Measurements from ENCODE around the gene OSGIN1.

The OSGIN1 gene

DNA sequence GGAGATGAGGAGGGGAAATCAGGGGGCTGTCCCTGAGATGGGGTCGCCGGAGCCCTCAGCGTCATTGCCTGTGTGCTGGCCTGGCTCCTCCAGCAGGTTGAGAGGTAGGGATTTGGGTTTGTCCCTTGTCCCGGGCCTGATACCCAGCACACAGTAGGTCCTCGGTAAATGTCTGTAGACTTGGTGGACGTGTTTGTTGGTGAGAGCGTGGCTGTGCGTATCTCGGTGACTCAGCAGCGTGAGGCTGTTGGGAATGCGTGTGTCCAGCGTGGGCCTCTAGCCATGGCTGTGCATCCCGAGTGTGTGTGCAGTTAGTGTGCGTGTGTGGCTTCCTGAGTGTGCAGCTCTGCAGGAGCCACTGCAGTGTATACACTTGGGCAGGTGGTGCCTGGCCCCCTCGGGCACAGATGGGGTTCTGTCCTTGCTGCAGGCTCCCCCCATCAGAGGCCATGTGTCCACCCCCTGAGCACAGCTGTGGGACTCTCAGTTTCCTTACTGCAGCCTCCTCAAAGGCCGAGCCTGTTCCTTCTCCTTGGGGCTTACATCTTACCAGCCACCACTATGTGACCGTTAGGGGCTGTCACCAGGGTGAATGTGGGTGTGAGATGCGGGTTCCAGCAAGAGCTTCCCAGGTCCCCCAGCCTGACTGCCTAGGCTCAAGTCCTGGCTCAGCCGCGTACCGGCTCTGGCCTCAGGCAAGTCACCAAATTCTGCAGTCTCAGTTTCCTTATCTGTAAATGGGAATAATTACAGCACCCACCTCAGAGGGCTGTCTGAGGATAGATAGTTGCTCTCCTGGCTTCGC is 20.7 kb downstream of the OSGIN1 start:
- Histone ChIP-seq H3K36me3 (ENCODE audit: control insufficient read depth, low read length) (no peaks in the 10 kb centered on the region), H3K79me2 (ENCODE audit: control insufficient read depth, low read length) (no peaks in the 10 kb centered on the region), H3K27ac (ENCODE audit: low read depth, low read length) (no peak overlapping the region), H3K9me3 (ENCODE audit: control insufficient read depth, insufficient read depth, low read length) (no peaks in the 10 kb centered on the region), H3K27me3 (ENCODE audit: control insufficient read depth, low read length) (no peaks in the 10 kb centered on the region), H3K4me3 (ENCODE audit: low read length) (no peak overlapping the region), H3K4me1 (ENCODE audit: control insufficient read depth, low read length) (no peaks in the 10 kb centered on the region), H3F3A (ENCODE audit: control insufficient read depth, insufficient read depth) (no peaks in the 10 kb centered on the region), H4K20me1 (ENCODE audit: control insufficient read depth, insufficient read depth, low read depth, low read length) (no peaks in the 10 kb centered on the region), H3K4me2 (ENCODE audit: low read length) (no peak overlapping the region), H3K9me2 (replicated peaks; ENCODE audit: control insufficient read depth, low read length) (no peaks in the 10 kb centered on the region)
- TF ChIP-seq, protein P1, sequence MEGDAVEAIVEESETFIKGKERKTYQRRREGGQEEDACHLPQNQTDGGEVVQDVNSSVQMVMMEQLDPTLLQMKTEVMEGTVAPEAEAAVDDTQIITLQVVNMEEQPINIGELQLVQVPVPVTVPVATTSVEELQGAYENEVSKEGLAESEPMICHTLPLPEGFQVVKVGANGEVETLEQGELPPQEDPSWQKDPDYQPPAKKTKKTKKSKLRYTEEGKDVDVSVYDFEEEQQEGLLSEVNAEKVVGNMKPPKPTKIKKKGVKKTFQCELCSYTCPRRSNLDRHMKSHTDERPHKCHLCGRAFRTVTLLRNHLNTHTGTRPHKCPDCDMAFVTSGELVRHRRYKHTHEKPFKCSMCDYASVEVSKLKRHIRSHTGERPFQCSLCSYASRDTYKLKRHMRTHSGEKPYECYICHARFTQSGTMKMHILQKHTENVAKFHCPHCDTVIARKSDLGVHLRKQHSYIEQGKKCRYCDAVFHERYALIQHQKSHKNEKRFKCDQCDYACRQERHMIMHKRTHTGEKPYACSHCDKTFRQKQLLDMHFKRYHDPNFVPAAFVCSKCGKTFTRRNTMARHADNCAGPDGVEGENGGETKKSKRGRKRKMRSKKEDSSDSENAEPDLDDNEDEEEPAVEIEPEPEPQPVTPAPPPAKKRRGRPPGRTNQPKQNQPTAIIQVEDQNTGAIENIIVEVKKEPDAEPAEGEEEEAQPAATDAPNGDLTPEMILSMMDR (IDR thresholded peaks at IDR 0.05; ENCODE audit: low read depth, low read length, poor library complexity, severe bottlenecking) = no peak
- no peak for TF ChIP-seq EZH2phosphoT487 (IDR thresholded peaks at IDR 0.05; ENCODE audit: borderline replicate concordance, low read length)

DNA sequence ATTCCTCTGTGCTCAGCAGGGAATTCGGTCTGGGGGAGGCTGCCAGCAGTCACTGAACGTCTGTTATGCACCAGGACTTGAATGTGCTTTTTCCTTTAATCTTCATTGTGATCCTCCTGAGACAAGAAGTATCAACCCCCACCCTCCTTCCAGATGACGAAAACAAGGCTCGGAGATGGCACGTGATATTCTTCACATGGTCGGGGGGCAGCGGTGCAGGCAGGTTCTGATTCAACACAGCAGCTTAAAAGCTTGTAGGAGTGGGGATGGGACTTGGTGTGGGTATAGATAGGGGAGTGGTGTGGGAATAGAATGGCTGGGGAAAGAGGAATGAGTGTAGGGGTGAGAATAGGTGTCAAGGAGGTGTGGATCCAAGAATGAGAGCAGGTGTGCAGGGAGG is 21.4 kb downstream of the OSGIN1 start:
- H3K4me3 ChIP-seq (ENCODE audit: low read length) = no peak overlapping the region
- no peak overlapping the region for H3K4me2 ChIP-seq (ENCODE audit: low read length)
- H3F3A ChIP-seq (ENCODE audit: control insufficient read depth, insufficient read depth) = no peaks in the 10 kb centered on the region
- H3K36me3 ChIP-seq (ENCODE audit: control insufficient read depth, low read length) = no peaks in the 10 kb centered on the region
- H3K79me2 ChIP-seq (ENCODE audit: control insufficient read depth, low read length) = no peaks in the 10 kb centered on the region
- no peaks in the 10 kb centered on the region for H3K4me1 ChIP-seq (ENCODE audit: control insufficient read depth, low read length)
- H3K27me3 ChIP-seq (ENCODE audit: control insufficient read depth, low read length) = no peaks in the 10 kb centered on the region
- H4K20me1 ChIP-seq (ENCODE audit: control insufficient read depth, insufficient read depth, low read depth, low read length) = no peaks in the 10 kb centered on the region
- H3K27ac ChIP-seq (ENCODE audit: low read depth, low read length) = no peak overlapping the region
- no peaks in the 10 kb centered on the region for H3K9me2 ChIP-seq (replicated peaks; ENCODE audit: control insufficient read depth, low read length)
- H3K9me3 ChIP-seq (ENCODE audit: control insufficient read depth, insufficient read depth, low read length) = no peaks in the 10 kb centered on the region
- TF ChIP-seq, protein P1 (IDR thresholded peaks at IDR 0.05; ENCODE audit: low read depth, low read length, poor library complexity, severe bottlenecking) = no peak
- no peak for TF ChIP-seq EZH2phosphoT487 (IDR thresholded peaks at IDR 0.05; ENCODE audit: borderline replicate concordance, low read length)

DNA sequence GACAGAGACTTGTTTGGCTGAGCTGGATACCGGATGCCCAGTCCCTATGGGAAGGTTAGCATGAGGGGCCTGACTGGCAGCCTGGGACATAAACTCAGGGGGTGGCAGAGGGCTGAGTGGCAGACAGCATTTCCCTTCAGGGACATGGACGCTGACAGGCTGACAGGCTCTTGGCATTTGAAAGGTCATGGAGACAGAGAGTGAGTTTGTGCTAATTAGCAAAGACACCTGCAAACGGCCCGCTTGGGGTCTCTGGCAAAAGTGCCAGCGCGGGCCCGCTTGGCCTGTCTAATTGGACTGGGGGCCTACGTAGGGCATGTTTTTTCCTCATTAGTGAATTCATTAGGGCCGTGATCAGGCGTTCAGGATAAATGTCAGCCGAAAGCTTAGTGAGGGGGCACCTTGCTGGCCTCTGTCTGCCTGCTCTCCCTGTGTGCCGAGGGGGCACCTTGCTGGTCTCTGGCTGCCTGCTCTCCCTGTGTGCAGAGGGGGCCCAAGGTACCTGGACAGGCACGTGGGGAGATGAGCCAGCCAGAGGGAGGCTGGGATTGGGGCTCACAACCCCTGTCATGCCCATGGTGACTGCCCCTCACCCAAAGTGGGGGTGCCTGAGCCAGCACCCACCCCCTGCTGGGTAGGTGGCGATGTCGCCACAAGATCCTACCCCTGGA is 22.7 kb downstream of the OSGIN1 start:
- no peaks in the 10 kb centered on the region for H4K20me1 ChIP-seq (ENCODE audit: control insufficient read depth, insufficient read depth, low read depth, low read length)
- H3K9me3 ChIP-seq (ENCODE audit: control insufficient read depth, insufficient read depth, low read length) = no peaks in the 10 kb centered on the region
- no peak overlapping the region for H3K27ac ChIP-seq (ENCODE audit: low read depth, low read length)
- no peaks in the 10 kb centered on the region for H3K4me1 ChIP-seq (ENCODE audit: control insufficient read depth, low read length)
- H3K27me3 ChIP-seq (ENCODE audit: control insufficient read depth, low read length) = no peaks in the 10 kb centered on the region
- no peaks in the 10 kb centered on the region for H3K79me2 ChIP-seq (ENCODE audit: control insufficient read depth, low read length)
- no peaks in the 10 kb centered on the region for H3F3A ChIP-seq (ENCODE audit: control insufficient read depth, insufficient read depth)
- H3K4me2 ChIP-seq (ENCODE audit: low read length) = no peak overlapping the region
- TF ChIP-seq EZH2phosphoT487 (IDR thresholded peaks at IDR 0.05; ENCODE audit: borderline replicate concordance, low read length) = no peak
- TF ChIP-seq, protein P1 (IDR thresholded peaks at IDR 0.05; ENCODE audit: low read depth, low read length, poor library complexity, severe bottlenecking) = no peak
- H3K4me3 ChIP-seq (ENCODE audit: low read length) = no peak overlapping the region
- H3K36me3 ChIP-seq (ENCODE audit: control insufficient read depth, low read length) = no peaks in the 10 kb centered on the region
- H3K9me2 ChIP-seq (replicated peaks; ENCODE audit: control insufficient read depth, low read length) = no peaks in the 10 kb centered on the region
